ENCODE data around the gene SMPD2.
A peak's percentile ranks its signal among the peaks of the same experiment; 100 is the strongest.

The SMPD2 gene, protein sequence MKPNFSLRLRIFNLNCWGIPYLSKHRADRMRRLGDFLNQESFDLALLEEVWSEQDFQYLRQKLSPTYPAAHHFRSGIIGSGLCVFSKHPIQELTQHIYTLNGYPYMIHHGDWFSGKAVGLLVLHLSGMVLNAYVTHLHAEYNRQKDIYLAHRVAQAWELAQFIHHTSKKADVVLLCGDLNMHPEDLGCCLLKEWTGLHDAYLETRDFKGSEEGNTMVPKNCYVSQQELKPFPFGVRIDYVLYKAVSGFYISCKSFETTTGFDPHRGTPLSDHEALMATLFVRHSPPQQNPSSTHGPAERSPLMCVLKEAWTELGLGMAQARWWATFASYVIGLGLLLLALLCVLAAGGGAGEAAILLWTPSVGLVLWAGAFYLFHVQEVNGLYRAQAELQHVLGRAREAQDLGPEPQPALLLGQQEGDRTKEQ

DNA sequence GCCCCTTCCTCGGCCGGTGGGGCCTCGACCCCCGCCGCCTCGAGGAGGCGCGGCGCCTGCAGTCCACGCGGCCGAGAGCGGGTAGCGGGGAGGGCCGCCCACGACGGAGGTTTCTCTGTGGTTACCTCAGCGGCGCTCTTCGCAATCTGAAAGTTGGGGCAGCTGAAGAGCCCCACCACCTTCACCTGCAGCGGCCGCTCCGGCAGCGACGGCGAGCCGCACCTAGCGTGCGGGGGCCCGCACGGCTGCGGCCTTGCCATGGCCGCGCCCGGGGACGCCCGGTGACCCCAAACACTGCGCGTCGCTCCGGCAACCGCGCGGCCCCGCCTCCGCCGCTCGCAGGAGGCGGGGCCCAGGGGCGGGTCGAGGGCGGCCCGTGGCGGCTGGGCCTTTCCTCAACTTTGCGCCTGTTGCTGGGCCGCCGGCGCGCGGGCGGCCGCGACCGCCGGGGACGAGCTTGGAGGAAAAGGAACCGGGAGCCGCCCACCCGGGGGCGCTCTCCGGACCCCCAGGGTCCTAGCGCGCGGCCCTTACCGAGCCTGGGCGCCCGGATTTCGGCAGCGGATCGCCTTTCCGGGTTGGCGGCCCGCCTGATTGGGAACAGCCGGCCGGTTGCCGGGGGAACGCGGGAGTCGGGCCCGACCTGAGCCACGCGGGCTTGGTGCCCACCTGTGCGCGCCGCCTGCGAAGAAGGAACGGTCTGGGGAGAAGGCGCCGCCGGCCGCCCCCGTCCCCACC is at the start of gene SMPD2, which contains the start of gene PPIL6:
TSS of gene SMPD2 (plus strand) at position 394 of the 738 bp plus-strand sequence. CDS start 398 bp downstream, outside the sequence.
TSS of gene PPIL6 (minus strand) at position 298 of the 738 bp plus-strand sequence. CDS start at position 260, 38 bp downstream.
- no peak for FAIRE-seq

DNA sequence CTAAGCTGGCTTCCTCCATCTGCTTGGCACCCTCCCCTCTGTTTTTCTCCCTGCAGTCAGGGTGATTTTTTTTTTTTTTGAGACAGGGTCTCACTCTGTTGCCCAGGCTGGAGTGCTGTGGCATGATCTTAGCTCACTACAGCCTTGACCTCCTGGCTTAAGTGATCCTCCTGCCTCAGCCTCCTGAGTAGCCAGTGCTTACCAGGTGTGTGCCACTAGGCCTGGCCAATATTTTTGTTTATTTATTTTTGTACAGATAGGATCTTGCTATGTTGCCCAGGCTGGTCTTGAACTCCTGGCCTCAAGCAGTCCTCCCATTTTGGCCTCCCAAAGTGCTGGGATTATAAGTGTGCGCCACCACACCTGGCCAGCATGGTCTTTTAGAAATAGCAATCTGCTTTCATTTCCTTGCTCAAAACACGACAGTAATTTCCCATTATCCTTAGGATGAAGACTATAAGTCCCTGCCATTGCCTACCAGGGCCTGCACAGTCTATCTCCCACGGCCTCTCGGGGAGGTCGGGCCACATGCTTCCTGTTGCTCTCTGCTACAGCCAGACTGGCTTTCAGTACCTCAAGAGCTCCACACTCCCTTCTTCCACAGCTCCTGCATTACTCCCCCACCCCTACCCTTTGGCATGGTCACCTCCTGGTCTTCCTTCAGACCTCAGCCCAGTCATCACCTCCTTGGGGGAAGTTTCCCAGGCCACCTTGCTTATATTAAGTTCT is 47.2 kb upstream of the SMPD2 start:
- FAIRE-seq = no peak

DNA sequence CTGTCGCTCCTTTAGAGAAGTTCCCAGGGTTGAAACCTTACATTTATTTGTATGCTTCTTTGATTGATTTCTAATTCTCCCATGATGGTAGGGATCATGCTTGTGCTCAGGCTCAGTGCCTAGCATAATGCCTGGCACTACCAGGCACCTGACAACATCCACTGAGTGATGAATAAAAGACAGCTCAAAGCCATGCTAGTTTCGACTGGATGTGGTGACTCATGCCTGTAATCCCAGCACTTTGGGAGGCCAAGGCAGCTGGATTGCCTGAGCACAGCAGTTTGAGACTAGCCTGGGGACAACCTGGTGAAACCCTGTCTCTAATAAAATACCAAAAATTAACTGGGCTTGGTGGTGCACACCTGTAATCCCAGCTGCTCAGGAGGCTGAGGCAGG is 46.6 kb upstream of the SMPD2 start:
- no peak for FAIRE-seq

DNA sequence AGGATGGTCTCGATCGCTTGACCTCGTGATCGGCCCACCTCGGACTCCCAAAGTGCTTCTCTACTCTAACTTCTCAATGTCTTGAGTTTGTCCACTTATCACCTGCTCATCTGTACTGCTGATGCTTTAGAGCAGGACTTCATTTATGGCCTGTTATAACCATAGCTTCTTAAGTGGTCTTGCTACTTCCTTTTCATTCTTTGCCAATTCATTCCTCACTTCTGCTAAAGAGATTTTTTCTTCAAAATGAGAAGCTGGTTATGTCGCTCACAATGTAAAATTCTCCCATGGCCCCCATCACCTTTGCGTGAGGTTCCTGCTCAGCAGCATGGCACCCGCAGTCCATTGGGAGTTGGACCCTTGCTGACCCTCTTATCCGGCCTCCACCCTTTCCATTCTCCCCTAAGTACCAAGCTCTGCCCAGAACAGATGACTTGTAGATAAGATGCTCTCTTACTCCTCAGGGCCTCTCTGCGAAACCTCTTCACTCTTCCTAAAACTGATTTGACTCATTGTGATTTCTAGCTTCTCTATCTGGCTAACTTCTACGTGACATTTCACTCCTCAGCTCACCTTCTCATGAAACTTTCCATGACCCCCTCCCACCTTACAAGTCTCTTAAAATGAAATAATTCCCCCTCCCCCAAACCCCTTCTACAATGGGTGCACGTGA is 44.3 kb upstream of the SMPD2 start:
- no peak for FAIRE-seq

DNA sequence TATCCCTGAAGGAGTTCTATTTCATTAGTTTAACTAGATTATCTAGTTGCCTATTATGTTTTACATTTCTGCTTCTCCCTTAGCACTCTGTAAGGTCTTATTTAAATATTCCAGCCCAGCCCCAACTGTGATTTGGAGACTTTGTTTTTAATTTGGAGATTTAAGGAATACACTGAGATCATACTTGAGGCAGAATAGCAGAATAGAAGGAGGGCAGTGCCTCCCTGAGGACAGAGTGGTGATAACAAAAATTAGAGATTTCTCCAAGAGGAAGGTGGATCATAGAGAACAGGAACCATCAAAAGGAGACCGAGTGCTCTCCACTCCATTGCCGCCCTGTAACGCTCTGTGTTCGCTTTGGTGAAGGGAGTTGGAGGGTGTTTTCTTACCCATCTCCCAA is 43.5 kb upstream of the SMPD2 start:
- no peak for FAIRE-seq

DNA sequence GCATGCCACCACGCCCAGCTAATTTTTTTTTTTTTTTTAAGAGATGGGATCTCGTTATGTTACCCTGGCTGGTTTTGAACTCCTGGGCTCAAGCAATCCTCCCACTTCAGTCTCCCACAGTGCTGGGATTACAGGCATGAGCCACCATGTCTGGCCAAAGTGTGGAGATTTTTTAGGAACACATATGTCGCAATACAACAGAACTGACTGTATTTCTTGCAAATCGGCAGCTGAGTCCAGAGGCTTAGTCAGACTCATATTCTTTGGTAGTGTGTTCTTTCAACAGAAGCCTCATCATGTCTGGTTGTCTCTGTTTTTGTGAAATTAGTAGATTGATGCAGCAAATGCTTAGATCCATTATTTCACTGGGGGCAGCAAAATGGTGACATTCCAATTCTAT is 34.3 kb upstream of the SMPD2 start:
- no peak for FAIRE-seq

DNA sequence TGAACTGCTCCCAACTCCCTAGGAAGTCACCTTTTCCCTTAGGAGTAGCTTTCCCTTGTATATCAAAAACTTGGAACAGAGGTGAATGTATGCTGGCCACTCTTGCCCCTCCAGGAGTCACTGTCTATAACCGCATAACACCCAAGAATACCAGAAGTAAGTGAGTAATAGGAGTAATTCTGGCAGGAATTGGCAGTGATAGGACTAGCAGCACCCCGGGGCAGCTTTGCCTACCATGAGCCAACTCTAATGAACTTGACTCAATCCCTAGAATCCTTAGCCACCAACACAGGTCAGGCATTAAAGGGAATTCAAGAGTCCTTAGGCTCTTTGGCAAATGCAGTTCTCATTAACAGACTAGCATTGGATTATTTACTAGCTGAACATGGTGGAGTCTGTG is 29.5 kb upstream of the SMPD2 start:
- no peak for FAIRE-seq

DNA sequence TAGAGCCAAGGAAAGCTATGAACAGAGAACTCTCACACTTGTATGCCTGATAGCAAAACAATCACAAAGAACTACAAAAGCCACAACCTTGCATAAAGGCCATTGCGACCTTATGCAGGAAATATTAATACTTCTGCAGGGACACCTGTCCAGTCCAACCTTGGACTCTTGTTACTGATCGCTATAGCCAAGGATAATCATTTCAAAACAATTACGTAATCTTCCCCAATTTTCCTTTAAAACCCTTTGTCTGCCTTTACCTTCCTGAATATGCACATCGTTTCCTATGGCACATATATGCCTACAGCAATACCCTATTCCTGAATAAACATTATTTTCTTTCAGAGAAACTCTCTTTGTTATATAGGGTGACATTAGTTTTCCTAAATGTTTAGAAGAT is 22.9 kb upstream of the SMPD2 start:
- FAIRE-seq = no peak

DNA sequence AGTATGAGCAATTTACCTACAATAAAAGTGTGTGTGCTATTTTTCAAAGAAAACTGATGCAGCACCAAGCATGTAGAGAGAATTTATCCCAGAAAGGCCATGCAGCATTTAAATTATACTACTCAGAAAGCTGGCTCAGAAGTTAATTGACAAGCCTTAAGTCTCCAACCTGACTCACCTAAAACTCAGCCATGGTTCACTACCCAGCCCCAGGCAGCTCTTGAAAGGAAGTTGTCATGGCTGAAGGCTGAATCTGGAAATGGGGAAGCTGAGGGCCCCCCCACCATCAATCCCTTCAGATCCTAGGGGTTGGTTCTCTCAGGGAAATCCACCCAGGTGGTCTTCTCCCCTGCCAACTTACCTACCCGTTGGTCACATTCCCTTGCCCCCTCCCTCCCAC is 19.8 kb upstream of the SMPD2 start:
- no peak for FAIRE-seq

DNA sequence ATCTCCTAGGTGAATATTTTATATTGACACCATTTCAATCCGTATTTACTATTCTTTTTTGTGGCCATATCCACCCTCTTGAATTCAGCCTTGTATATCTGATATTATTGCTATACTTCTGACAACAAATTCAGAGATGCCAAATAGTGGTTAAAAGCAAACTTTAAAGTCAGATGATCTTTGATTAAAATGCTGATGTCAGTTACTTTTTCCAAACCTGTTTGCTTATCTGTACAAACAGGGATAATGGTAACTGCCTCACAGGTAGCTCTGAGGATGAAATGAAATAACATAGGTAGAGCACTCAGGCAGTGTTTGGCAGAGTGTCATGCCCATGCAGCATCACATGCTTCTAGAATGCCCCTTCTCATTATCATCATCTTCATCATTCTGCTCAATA is 19.3 kb upstream of the SMPD2 start:
- FAIRE-seq = peak; percentile 30

DNA sequence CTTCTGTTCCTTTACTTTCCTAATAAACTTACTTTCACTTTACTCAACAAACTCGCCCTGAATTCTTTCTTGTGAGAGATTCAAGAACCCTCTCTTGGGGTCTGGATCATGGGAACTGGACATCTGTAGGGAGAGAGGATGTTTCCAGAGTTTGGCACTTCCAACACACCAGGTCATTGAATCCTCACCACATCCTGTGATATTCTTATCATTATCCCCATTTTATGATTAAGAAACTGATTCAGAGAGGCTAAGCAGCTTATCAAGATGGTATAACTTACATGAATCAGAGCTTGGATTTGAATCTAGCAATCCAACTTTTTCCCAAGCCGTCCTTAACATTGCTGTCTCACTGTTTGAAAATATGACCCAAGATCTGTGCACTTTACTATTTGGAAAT is 15.6 kb upstream of the SMPD2 start:
- no peak for FAIRE-seq

DNA sequence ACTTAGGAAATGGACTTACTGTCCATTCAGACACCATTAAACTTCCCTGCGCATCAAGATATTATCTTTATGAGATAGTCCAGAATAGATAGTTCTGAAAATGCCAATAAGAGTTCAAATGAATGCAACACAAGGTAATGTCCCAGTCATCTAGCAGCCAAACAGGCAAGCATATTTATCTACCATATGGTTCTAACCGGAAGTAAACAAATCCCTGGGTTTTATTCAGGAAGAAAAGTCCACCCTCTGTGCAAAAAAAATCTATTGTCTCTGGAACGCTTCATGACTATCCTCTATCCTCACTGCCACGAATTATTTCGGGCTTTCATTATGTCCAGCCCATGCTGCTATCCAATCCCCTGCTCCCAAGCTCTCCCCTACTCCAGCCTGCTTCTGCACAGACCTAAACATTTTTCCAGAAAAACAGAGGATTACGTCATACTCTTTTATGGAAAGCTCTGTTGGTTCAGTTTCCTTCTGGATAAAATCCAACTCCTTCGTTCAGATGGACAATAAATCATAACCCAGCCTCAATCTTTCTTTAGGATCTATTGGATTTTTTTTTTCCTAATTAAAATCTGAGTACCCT is 11.5 kb upstream of the SMPD2 start:
- FAIRE-seq = no peak

DNA sequence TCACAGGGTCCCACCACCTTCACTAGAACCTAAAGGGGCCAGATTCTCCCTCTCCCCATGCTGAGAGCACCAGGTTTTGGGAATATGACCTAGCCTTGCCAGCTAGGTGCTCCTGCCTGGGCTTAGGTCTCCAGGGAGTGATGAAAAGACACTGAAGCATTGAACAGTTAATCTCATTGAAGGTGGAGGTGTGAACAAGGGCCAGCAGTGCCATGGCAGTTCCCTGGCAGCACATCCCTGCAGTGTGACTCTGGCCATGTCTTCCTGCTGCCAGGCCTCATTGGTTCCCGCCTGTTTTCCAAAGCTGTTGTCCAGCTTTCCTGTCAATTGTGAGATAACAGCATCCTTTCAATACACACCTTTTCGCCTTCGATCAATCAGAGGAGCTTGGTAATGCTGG is 11.0 kb upstream of the SMPD2 start:
- FAIRE-seq = no peak

DNA sequence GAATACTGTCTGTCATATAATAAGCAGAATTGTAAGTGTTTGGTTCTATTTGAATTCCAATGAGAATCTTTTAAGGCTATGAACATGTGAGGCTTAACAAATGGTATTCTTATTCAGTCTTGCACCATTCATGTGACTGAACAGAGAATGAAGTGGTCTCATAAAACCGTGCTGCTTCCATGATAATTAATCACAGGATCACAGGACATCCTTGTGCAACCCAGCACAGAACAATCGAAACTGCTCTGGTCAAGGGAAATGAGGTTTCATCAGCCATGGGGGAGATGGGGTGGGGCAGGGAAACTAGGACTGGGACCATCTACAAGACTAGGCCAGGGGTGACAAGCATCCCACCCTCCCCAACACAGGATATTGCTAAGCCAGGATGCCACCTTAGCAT is 6.1 kb upstream of the SMPD2 start:
- no peak for FAIRE-seq

DNA sequence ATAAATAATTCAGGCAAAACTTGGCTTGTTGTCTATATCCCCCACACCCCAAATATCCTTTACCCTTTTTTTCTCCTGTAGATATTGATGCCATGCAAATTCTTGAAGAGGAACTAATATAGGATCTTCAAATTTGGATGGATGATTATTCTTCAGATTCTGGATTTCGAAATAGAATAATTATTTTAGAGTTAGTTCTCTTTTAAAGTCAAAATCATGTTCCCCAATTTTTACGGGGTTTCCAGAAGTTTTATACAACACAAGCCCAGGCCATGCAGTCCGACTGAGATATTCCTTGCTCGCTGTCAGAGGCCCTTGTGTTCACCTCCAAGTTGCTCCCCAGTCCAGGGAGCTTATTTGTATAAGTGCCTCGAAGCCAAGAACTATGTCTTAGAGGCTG is 4.5 kb upstream of the SMPD2 start:
- no peak for FAIRE-seq

DNA sequence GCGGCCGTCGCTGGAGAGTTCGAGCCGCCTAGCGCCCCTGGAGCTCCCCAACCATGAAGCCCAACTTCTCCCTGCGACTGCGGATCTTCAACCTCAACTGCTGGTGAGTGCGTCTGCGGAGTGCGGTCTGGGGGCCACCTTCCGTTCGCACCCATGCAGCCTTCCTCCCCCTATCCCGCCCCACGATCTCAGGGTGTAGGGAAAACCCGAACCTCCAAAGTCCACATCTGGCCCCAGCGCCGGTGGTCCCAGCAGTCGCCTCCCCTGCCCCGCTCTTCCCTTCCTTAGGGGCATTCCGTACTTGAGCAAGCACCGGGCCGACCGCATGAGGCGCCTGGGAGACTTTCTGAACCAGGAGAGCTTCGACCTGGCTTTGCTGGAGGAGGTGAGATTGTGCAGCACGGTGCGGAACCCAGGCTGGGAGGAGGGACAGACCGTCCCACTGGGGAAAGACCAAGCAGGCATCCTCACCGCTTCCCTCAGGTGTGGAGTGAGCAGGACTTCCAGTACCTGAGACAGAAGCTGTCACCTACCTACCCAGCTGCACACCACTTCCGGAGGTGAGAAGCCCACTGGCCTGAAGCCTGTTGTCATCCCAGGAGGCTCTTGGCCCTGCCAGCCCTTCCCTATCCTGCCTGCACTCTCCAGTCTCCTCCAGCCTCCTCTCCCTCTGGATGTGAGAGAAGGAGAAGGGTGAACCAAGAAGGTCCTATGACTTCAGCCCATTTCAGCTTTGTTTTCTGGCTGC is 719 bp downstream of the SMPD2 start:
- FAIRE-seq = no peak

DNA sequence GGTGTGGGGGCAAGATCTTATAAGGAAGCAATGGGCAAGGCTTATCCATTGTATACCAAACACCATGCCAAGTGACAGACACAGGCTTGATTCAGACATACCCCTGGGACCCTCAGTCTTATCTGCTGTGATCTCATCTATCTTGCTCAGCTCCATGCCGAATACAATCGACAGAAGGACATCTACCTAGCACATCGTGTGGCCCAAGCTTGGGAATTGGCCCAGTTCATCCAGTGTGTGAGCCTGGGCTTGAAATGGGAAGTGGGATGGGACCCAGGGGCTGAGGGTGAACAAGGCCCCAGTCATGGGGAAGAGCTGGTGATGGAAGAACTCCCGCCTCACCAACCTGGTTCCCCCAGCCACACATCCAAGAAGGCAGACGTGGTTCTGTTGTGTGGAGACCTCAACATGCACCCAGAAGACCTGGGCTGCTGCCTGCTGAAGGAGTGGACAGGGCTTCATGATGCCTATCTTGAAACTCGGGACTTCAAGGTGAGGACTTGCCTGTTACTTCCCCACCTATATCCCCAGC is 1.9 kb downstream of the SMPD2 start:
- FAIRE-seq = no peak

DNA sequence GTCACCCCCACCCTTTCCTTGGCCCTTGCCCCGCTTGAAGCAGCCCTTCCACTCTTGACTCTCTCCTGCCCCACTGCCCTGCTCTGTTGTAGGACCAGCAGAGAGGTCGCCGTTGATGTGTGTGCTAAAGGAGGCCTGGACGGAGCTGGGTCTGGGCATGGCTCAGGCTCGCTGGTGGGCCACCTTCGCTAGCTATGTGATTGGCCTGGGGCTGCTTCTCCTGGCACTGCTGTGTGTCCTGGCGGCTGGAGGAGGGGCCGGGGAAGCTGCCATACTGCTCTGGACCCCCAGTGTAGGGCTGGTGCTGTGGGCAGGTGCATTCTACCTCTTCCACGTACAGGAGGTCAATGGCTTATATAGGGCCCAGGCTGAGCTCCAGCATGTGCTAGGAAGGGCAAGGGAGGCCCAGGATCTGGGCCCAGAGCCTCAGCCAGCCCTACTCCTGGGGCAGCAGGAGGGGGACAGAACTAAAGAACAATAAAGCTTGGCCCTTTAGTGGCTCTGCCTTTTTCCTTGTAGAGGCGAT is 3.0 kb downstream of the SMPD2 start:
- no peak for FAIRE-seq

DNA sequence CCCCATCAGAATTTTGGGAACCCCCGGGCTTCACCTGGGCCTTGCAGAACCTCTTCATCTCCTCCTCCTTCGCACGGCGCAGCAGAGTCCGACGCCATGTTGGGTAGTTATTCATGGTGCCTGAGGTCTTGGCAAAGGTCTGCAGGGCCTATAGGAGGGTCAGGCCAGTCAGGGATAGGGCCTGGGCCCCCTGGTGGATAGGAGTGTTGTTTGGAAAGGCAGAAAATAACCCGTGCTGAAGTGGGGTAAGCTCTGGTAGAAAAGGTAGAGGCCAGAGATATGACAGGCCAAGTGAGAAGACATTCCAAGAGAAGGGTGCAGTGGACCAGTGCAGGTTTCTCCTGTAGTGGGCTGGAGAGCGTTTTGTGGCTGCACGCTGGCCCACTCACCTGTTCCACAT is 4.9 kb downstream of the SMPD2 start:
- FAIRE-seq = no peak

DNA sequence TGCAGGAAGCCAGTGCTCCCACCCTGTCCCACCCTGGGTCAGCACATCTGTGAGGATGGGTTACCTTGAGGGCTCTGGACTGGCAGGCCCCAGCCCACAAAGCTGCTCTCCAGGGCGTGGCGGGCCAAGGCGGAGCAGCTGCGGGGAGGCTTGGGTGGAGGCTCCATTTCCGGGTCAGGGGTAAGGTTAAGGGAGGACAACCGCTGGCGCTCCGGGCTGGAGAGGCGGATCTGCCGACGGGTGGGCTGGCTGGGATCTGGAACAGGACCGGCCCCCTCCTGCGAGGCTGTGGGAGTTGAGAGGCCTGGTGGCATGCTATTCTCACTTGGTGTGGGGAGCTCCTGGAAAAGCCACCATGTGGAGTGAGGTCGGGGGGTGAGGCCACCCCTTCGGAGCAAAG is 5.5 kb downstream of the SMPD2 start:
- no peak for FAIRE-seq

DNA sequence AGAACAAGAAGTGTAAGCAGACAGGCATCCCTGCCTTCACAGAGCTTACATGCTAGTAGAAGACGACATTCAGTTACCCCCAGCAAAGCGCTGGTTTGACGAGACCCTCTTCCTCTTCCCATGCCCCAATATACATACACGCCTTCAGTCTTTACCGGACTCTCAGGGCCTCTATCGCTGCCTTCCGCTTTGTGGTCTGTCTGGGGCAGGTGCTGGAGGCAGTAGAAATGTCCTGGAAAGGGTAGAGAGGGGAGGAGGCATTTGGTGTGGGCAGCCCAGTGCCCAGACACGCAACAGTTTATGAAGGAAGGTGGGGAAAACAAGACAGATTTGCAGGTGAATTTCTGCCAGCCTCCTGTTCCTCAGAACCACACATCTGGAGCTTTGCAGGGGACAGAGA is 6.0 kb downstream of the SMPD2 start:
- no peak for FAIRE-seq

Measured in islet of Langerhans (tissue), 1 donor.